ENCODE measurements around the gene DKKL1.

Gene DKKL1

GRCh38 chr19:49422407-49423070, 58.9 kb downstream of the DKKL1 start:
- peak; percentile 49 for DNase-seq

GRCh38 chr19:49423071-49423984, 59.7 kb downstream of the DKKL1 start, which contains the start of gene PTH2:
Gene PTH2, minus strand, starts transcription at chr19:49423441. Its CDS starts 102 bp downstream, at chr19:49423339.
- no peak for DNase-seq

GRCh38 chr19:49423985-49424303, 60.3 kb downstream of the DKKL1 start:
- DNase-seq = no peak

Data from femur (tissue), 1 donor.